AG20443 (cell line): Measurements from ENCODE around the gene KCNJ6.

ENCODE experiments used
- DNase-seq: peaks from one replicate; pipeline ENCODE4 v3.0.0; 2012; ENCODE audit warnings: low spot score, mixed read lengths

KCNJ6 gene

GRCh38 chr21:37904856-37905255 is 11.4 kb downstream of the KCNJ6 start:
- peak; percentile 33 for DNase-seq

GRCh38 chr21:37903396-37903795 is 12.9 kb downstream of the KCNJ6 start:
- DNase-seq: no peak

- peak; percentile 32 for DNase-seq
These were observed 17.1 kb downstream of the KCNJ6 start for GRCh38 chr21:37899146-37899545.

GRCh38 chr21:37896788-37897187 is 19.5 kb downstream of the KCNJ6 start:
- DNase-seq: no peak

- no peak for DNase-seq
These were observed 24.3 kb downstream of the KCNJ6 start for GRCh38 chr21:37891972-37892371.

GRCh38 chr21:37888659-37889058 is 27.6 kb downstream of the KCNJ6 start:
- no peak for DNase-seq

GRCh38 chr21:37886726-37887299 is 29.4 kb downstream of the KCNJ6 start:
- no peak for DNase-seq

GRCh38 chr21:37886120-37886519 is 30.1 kb downstream of the KCNJ6 start:
- no peak for DNase-seq

GRCh38 chr21:37878946-37879660 is 37.2 kb downstream of the KCNJ6 start:
- peak; percentile 40 for DNase-seq

GRCh38 chr21:37877888-37878684 is 38.2 kb downstream of the KCNJ6 start:
- no peak for DNase-seq

GRCh38 chr21:37877171-37877570 is 39.1 kb downstream of the KCNJ6 start:
- peak; percentile 31 for DNase-seq

- DNase-seq: no peak
These were observed 39.7 kb downstream of the KCNJ6 start for GRCh38 chr21:37876561-37876960.

- DNase-seq: no peak
These were observed 41.1 kb downstream of the KCNJ6 start for GRCh38 chr21:37874904-37875780.

GRCh38 chr21:37874481-37874880 is 41.8 kb downstream of the KCNJ6 start:
- DNase-seq: no peak

- DNase-seq: no peak
These were observed 42.6 kb downstream of the KCNJ6 start for GRCh38 chr21:37873655-37874054.

- peak; percentile 82 for DNase-seq
These were observed 45.0 kb downstream of the KCNJ6 start for GRCh38 chr21:37871121-37871862.

GRCh38 chr21:37870221-37870620 is 46.0 kb downstream of the KCNJ6 start:
- DNase-seq: no peak

- DNase-seq: no peak
These were observed 46.6 kb downstream of the KCNJ6 start for GRCh38 chr21:37869661-37870060.

GRCh38 chr21:37868446-37869295 is 47.6 kb downstream of the KCNJ6 start:
- DNase-seq: peak; percentile 70

GRCh38 chr21:37866027-37866426 is 50.2 kb downstream of the KCNJ6 start:
- no peak for DNase-seq
